Osteoblast (primary cell): ENCODE measurements around the gene HIRA. TPM values are rescaled to one million over a fixed set of nuclear protein-coding genes. Genes with fewer than 3 reads are reported as not detected.

Source experiments
- DNase-seq: peaks from one replicate; pipeline ENCODE4 v3.0.0; 2011; ENCODE audit warnings: low spot score, mixed read lengths; ENCODE audit not compliant: insufficient read length; ENCODE audit errors: missing footprints
- H2AFZ ChIP-seq: 2 replicates; pipeline ENCODE4 v1.6.0; 2011; ENCODE audit warnings: mild to moderate bottlenecking, low read length
- H3K27ac ChIP-seq: 2 replicates; pipeline ENCODE4 v1.5.1; 2011; ENCODE audit warnings: mild to moderate bottlenecking, low read depth, low read length, moderate library complexity
- H3K27me3 ChIP-seq: 2 replicates; pipeline ENCODE4 v1.6.0; 2012; ENCODE audit warnings: mild to moderate bottlenecking, control low read depth, inconsistent platforms, low read length, moderate library complexity; ENCODE audit not compliant: insufficient read depth
- H3K36me3 ChIP-seq: 2 replicates; pipeline ENCODE4 v1.5.1; 2011; ENCODE audit warnings: mild to moderate bottlenecking, low read length, control low read depth, moderate library complexity; ENCODE audit not compliant: insufficient read depth
- H3K4me1 ChIP-seq: 2 replicates; pipeline ENCODE4 v1.5.1; 2011; ENCODE audit warnings: mild to moderate bottlenecking, low read length, control low read depth, moderate library complexity; ENCODE audit not compliant: insufficient read depth
- H3K4me2 ChIP-seq: 2 replicates; pipeline ENCODE4 v1.6.0; 2011; ENCODE audit warnings: mild to moderate bottlenecking, low read length; ENCODE audit not compliant: insufficient read depth
- H3K4me3 ChIP-seq: fragments of 200-600 bp; sonication (generic); 3 replicates; pipeline ENCODE4 v1.5.1; 2012; ENCODE audit warnings: mild to moderate bottlenecking, low read length, inconsistent platforms; ENCODE audit not compliant: insufficient read depth
- H3K79me2 ChIP-seq: 2 replicates; pipeline ENCODE4 v1.6.0; 2012; ENCODE audit warnings: mild to moderate bottlenecking, low read length, control low read depth, inconsistent platforms; ENCODE audit not compliant: insufficient read depth
- H3K9me3 ChIP-seq: 2 replicates; pipeline ENCODE4 v1.5.1; 2011; ENCODE audit warnings: low read depth, low read length, control low read depth
- H4K20me1 ChIP-seq: 2 replicates; pipeline ENCODE4 v1.6.0; 2012; ENCODE audit warnings: mild to moderate bottlenecking, low read length, control low read depth; ENCODE audit not compliant: insufficient read depth
- total RNA-seq: library from RNA; depleted of rRNA; stranded (reverse); fragments of >200 nt; gene quantifications from 2 replicates; pipeline ENCODE4 v1.2.3, GENCODE V29; 2012
- TF ChIP-seq, protein P1 (sequence below): IDR thresholded peaks from 2 replicates; pipeline ENCODE4 v1.5.1; 2011; ENCODE audit warnings: mild to moderate bottlenecking, low read depth, low read length, moderate library complexity; ENCODE audit errors: extremely low read depth

Gene HIRA
- total RNA-seq, 1 donor: 22.1 TPM

- Histone ChIP-seq H3K27me3 (no peaks in the 10 kb centered on the region), H3K4me1 (no peaks in the 10 kb centered on the region), H4K20me1 (peaks cover 43% of the 10 kb centered on the region), H2AFZ (no peak overlapping the region), H3K36me3 (peaks cover 84% of the 10 kb centered on the region), H3K79me2 (peaks cover 62% of the 10 kb centered on the region), H3K27ac (no peak overlapping the region), H3K9me3 (no peaks in the 10 kb centered on the region), H3K4me2 (no peak overlapping the region), H3K4me3 (no peak overlapping the region)
- TF ChIP-seq, protein P1, sequence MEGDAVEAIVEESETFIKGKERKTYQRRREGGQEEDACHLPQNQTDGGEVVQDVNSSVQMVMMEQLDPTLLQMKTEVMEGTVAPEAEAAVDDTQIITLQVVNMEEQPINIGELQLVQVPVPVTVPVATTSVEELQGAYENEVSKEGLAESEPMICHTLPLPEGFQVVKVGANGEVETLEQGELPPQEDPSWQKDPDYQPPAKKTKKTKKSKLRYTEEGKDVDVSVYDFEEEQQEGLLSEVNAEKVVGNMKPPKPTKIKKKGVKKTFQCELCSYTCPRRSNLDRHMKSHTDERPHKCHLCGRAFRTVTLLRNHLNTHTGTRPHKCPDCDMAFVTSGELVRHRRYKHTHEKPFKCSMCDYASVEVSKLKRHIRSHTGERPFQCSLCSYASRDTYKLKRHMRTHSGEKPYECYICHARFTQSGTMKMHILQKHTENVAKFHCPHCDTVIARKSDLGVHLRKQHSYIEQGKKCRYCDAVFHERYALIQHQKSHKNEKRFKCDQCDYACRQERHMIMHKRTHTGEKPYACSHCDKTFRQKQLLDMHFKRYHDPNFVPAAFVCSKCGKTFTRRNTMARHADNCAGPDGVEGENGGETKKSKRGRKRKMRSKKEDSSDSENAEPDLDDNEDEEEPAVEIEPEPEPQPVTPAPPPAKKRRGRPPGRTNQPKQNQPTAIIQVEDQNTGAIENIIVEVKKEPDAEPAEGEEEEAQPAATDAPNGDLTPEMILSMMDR: no peak
- no peak for DNase-seq
Measured at GRCh38 chr22:19471572-19471971, 40.0 kb upstream of the HIRA start.

- H3K9me3 ChIP-seq: no peaks in the 10 kb centered on the region
- no peak for DNase-seq
- TF ChIP-seq, protein P1: no peak
- no peak overlapping the region for H2AFZ ChIP-seq
- no peaks in the 10 kb centered on the region for H3K4me1 ChIP-seq
- peaks cover 32% of the 10 kb centered on the region for H4K20me1 ChIP-seq
- no peak overlapping the region for H3K27ac ChIP-seq
- H3K79me2 ChIP-seq: peaks cover 46% of the 10 kb centered on the region
- H3K27me3 ChIP-seq: no peaks in the 10 kb centered on the region
- H3K4me3 ChIP-seq: no peak overlapping the region
- peaks cover 93% of the 10 kb centered on the region for H3K36me3 ChIP-seq
- no peak overlapping the region for H3K4me2 ChIP-seq
Measured at GRCh38 chr22:19470010-19470409, 38.5 kb upstream of the HIRA start.

GRCh38 chr22:19469421-19469820 is 37.9 kb upstream of the HIRA start:
- no peak for DNase-seq
- Histone ChIP-seq H3K79me2 (peaks cover 41% of the 10 kb centered on the region), H3K27me3 (no peaks in the 10 kb centered on the region), H3K4me1 (peaks cover under 1% of the 10 kb centered on the region), H4K20me1 (peaks cover 32% of the 10 kb centered on the region), H2AFZ (no peak overlapping the region), H3K9me3 (no peaks in the 10 kb centered on the region), H3K4me2 (no peak overlapping the region), H3K4me3 (no peak overlapping the region), H3K36me3 (peaks cover 93% of the 10 kb centered on the region), H3K27ac (no peak overlapping the region)
- TF ChIP-seq, protein P1: no peak

DNA sequence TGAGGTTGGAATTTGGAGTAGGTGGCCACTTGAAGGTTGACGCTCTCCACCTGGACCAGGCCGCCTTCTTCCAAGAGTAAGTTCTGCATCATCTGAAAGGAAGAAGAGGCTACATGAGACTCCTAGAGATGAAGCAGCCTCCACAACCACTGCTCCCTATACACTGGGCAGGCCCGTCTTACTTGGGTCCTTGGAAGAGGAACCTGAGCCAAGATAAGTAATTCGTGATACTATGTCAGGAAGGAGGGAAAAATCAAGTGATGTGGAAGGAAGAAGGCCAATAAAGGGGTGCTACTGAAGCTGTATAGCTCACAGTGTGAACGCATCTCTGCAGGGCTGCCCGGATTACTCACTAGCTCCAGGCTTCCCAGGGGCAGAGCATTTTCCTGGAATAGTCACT is 36.4 kb upstream of the HIRA start:
- Histone ChIP-seq H3K27me3 (no peaks in the 10 kb centered on the region), H2AFZ (no peak overlapping the region), H3K36me3 (peaks cover 83% of the 10 kb centered on the region), H3K4me3 (no peak overlapping the region), H3K79me2 (peaks cover 28% of the 10 kb centered on the region), H4K20me1 (peaks cover 27% of the 10 kb centered on the region), H3K9me3 (no peaks in the 10 kb centered on the region), H3K4me1 (peaks cover 10% of the 10 kb centered on the region), H3K27ac (no peak overlapping the region), H3K4me2 (no peak overlapping the region)
- TF ChIP-seq, protein P1: no peak
- DNase-seq: no peak
